ENCODE results near the gene GTPBP1.

Gene GTPBP1

GRCh38 chr22:38741576-38741975 lies 35.8 kb downstream of the GTPBP1 start:
- no peak overlapping the region for H3K9ac ChIP-seq (ENCODE audit: low read length)
- H3K4me1 ChIP-seq (ENCODE audit: control insufficient read depth, low read depth, low read length) = no peaks in the 10 kb centered on the region
- no peak overlapping the region for H3K4me2 ChIP-seq (ENCODE audit: low read length)
- H3K27ac ChIP-seq (ENCODE audit: low read depth, low read length) = no peak overlapping the region
- H3K18ac ChIP-seq (ENCODE audit: low read length) = no peak overlapping the region
- no peak overlapping the region for H3K23ac ChIP-seq (ENCODE audit: low read length)
- H3K4me3 ChIP-seq (ENCODE audit: low read length) = no peak overlapping the region
- H3K79me1 ChIP-seq (ENCODE audit: low read length) = no peaks in the 10 kb centered on the region
- no peak overlapping the region for H4K5ac ChIP-seq (ENCODE audit: low read length)
- H3K4ac ChIP-seq (ENCODE audit: low read depth, low read length) = no peak overlapping the region
- no peak overlapping the region for H2BK120ac ChIP-seq (ENCODE audit: low read depth, low read length)
- H3K36me3 ChIP-seq (ENCODE audit: control insufficient read depth, insufficient read depth, low read length) = peaks cover 14% of the 10 kb centered on the region
- H3K27me3 ChIP-seq (ENCODE audit: insufficient read depth, low read length, poor library complexity) = no peaks in the 10 kb centered on the region
- no peak overlapping the region for H4K8ac ChIP-seq (ENCODE audit: low read depth, low read length)
- H2BK5ac ChIP-seq (ENCODE audit: low read length) = no peak overlapping the region
- no peak overlapping the region for H3K56ac ChIP-seq (ENCODE audit: low read length)
- WGBS (ENCODE audit: extremely low coverage, insufficient coverage, low lambda C conversion rate) = no CpG with 5 or more reads among the region's 10 CpGs
- H2BK15ac ChIP-seq (replicated peaks; ENCODE audit: low read depth) = no peak overlapping the region
- H3K79me2 ChIP-seq (ENCODE audit: control insufficient read depth, insufficient read depth, low read length) = no peaks in the 10 kb centered on the region
- DNase-seq = no peak
- no peak overlapping the region for H2AK5ac ChIP-seq (ENCODE audit: low read length)

- H3K9ac ChIP-seq (ENCODE audit: low read length) = no peak overlapping the region
- H3K27me3 ChIP-seq (ENCODE audit: insufficient read depth, low read length, poor library complexity) = no peaks in the 10 kb centered on the region
- WGBS (ENCODE audit: extremely low coverage, insufficient coverage, low lambda C conversion rate) = no CpG with 5 or more reads among the region's 25 CpGs
- no peaks in the 10 kb centered on the region for H3K79me2 ChIP-seq (ENCODE audit: control insufficient read depth, insufficient read depth, low read length)
- H3K4me2 ChIP-seq (ENCODE audit: low read length) = no peak overlapping the region
- peaks cover 12% of the 10 kb centered on the region for H3K36me3 ChIP-seq (ENCODE audit: control insufficient read depth, insufficient read depth, low read length)
- H3K27ac ChIP-seq (ENCODE audit: low read depth, low read length) = no peak overlapping the region
- no peak overlapping the region for H3K56ac ChIP-seq (ENCODE audit: low read length)
- DNase-seq = no peak
- no peaks in the 10 kb centered on the region for H3K4me1 ChIP-seq (ENCODE audit: control insufficient read depth, low read depth, low read length)
- H3K23ac ChIP-seq (ENCODE audit: low read length) = no peak overlapping the region
- H2BK5ac ChIP-seq (ENCODE audit: low read length) = no peak overlapping the region
- H2BK120ac ChIP-seq (ENCODE audit: low read depth, low read length) = no peak overlapping the region
- no peak overlapping the region for H2BK15ac ChIP-seq (replicated peaks; ENCODE audit: low read depth)
- no peak overlapping the region for H4K5ac ChIP-seq (ENCODE audit: low read length)
- H4K8ac ChIP-seq (ENCODE audit: low read depth, low read length) = no peak overlapping the region
- H3K18ac ChIP-seq (ENCODE audit: low read length) = no peak overlapping the region
- no peak overlapping the region for H2AK5ac ChIP-seq (ENCODE audit: low read length)
- H3K4me3 ChIP-seq (ENCODE audit: low read length) = no peak overlapping the region
- no peaks in the 10 kb centered on the region for H3K79me1 ChIP-seq (ENCODE audit: low read length)
- H3K4ac ChIP-seq (ENCODE audit: low read depth, low read length) = no peak overlapping the region
These were observed 36.6 kb downstream of the GTPBP1 start for GRCh38 chr22:38742176-38742942.

GRCh38 chr22:38744981-38745380 lies 39.2 kb downstream of the GTPBP1 start:
- DNase-seq = no peak
- no CpG with 5 or more reads among the region's 6 CpGs for WGBS (ENCODE audit: extremely low coverage, insufficient coverage, low lambda C conversion rate)

GRCh38 chr22:38745676-38746460 lies 40.1 kb downstream of the GTPBP1 start:
- Histone ChIP-seq H3K79me2 (ENCODE audit: control insufficient read depth, insufficient read depth, low read length) (no peaks in the 10 kb centered on the region), H3K4ac (ENCODE audit: low read depth, low read length) (no peak overlapping the region), H3K27ac (ENCODE audit: low read depth, low read length) (no peak overlapping the region), H4K8ac (ENCODE audit: low read depth, low read length) (no peak overlapping the region), H3K4me2 (ENCODE audit: low read length) (no peak overlapping the region), H3K79me1 (ENCODE audit: low read length) (no peaks in the 10 kb centered on the region), H3K4me1 (ENCODE audit: control insufficient read depth, low read depth, low read length) (no peaks in the 10 kb centered on the region), H2BK5ac (ENCODE audit: low read length) (no peak overlapping the region), H2AK5ac (ENCODE audit: low read length) (no peak overlapping the region), H3K9ac (ENCODE audit: low read length) (no peak overlapping the region), H4K5ac (ENCODE audit: low read length) (no peak overlapping the region), H3K36me3 (ENCODE audit: control insufficient read depth, insufficient read depth, low read length) (peaks cover 3% of the 10 kb centered on the region), H3K23ac (ENCODE audit: low read length) (no peak overlapping the region), H3K27me3 (ENCODE audit: insufficient read depth, low read length, poor library complexity) (no peaks in the 10 kb centered on the region), H3K56ac (ENCODE audit: low read length) (no peak overlapping the region), H3K18ac (ENCODE audit: low read length) (no peak overlapping the region), H2BK120ac (ENCODE audit: low read depth, low read length) (no peak overlapping the region), H3K4me3 (ENCODE audit: low read length) (no peak overlapping the region), H2BK15ac (replicated peaks; ENCODE audit: low read depth) (no peak overlapping the region)
- DNase-seq = no peak
- WGBS (ENCODE audit: extremely low coverage, insufficient coverage, low lambda C conversion rate) = no CpG with 5 or more reads among the region's 14 CpGs

More at GRCh38 chr22:38744981-38745380, 39.2 kb downstream of the GTPBP1 start:
- no peak overlapping the region for H2BK5ac ChIP-seq (ENCODE audit: low read length)
- H4K8ac ChIP-seq (ENCODE audit: low read depth, low read length) = no peak overlapping the region
- H2AK5ac ChIP-seq (ENCODE audit: low read length) = no peak overlapping the region
- no peak overlapping the region for H3K9ac ChIP-seq (ENCODE audit: low read length)
- H3K4me1 ChIP-seq (ENCODE audit: control insufficient read depth, low read depth, low read length) = no peaks in the 10 kb centered on the region
- H3K4ac ChIP-seq (ENCODE audit: low read depth, low read length) = no peak overlapping the region
- H3K23ac ChIP-seq (ENCODE audit: low read length) = no peak overlapping the region
- H3K4me3 ChIP-seq (ENCODE audit: low read length) = no peak overlapping the region
- no peaks in the 10 kb centered on the region for H3K27me3 ChIP-seq (ENCODE audit: insufficient read depth, low read length, poor library complexity)
- H3K79me2 ChIP-seq (ENCODE audit: control insufficient read depth, insufficient read depth, low read length) = no peaks in the 10 kb centered on the region
- H3K4me2 ChIP-seq (ENCODE audit: low read length) = no peak overlapping the region
- no peak overlapping the region for H4K5ac ChIP-seq (ENCODE audit: low read length)
- H2BK15ac ChIP-seq (replicated peaks; ENCODE audit: low read depth) = no peak overlapping the region
- no peaks in the 10 kb centered on the region for H3K79me1 ChIP-seq (ENCODE audit: low read length)
- H3K27ac ChIP-seq (ENCODE audit: low read depth, low read length) = no peak overlapping the region
- H3K18ac ChIP-seq (ENCODE audit: low read length) = no peak overlapping the region
- H3K56ac ChIP-seq (ENCODE audit: low read length) = no peak overlapping the region
- no peak overlapping the region for H2BK120ac ChIP-seq (ENCODE audit: low read depth, low read length)
- H3K36me3 ChIP-seq (ENCODE audit: control insufficient read depth, insufficient read depth, low read length) = peaks cover 3% of the 10 kb centered on the region

- H3K23ac ChIP-seq (ENCODE audit: low read length) = no peak overlapping the region
- no peaks in the 10 kb centered on the region for H3K79me1 ChIP-seq (ENCODE audit: low read length)
- no peak for DNase-seq
- no peak overlapping the region for H3K56ac ChIP-seq (ENCODE audit: low read length)
- no peak overlapping the region for H2AK5ac ChIP-seq (ENCODE audit: low read length)
- H2BK15ac ChIP-seq (replicated peaks; ENCODE audit: low read depth) = no peak overlapping the region
- no peak overlapping the region for H3K4me3 ChIP-seq (ENCODE audit: low read length)
- H2BK5ac ChIP-seq (ENCODE audit: low read length) = no peak overlapping the region
- H3K4ac ChIP-seq (ENCODE audit: low read depth, low read length) = no peak overlapping the region
- H3K79me2 ChIP-seq (ENCODE audit: control insufficient read depth, insufficient read depth, low read length) = no peaks in the 10 kb centered on the region
- no peak overlapping the region for H3K27ac ChIP-seq (ENCODE audit: low read depth, low read length)
- no peak overlapping the region for H3K18ac ChIP-seq (ENCODE audit: low read length)
- no peak overlapping the region for H3K9ac ChIP-seq (ENCODE audit: low read length)
- H3K27me3 ChIP-seq (ENCODE audit: insufficient read depth, low read length, poor library complexity) = no peaks in the 10 kb centered on the region
- no peaks in the 10 kb centered on the region for H3K4me1 ChIP-seq (ENCODE audit: control insufficient read depth, low read depth, low read length)
- no peak overlapping the region for H4K8ac ChIP-seq (ENCODE audit: low read depth, low read length)
- H3K4me2 ChIP-seq (ENCODE audit: low read length) = no peak overlapping the region
- H2BK120ac ChIP-seq (ENCODE audit: low read depth, low read length) = no peak overlapping the region
- no CpG with 5 or more reads among the region's 14 CpGs for WGBS (ENCODE audit: extremely low coverage, insufficient coverage, low lambda C conversion rate)
- H3K36me3 ChIP-seq (ENCODE audit: control insufficient read depth, insufficient read depth, low read length) = peaks cover 3% of the 10 kb centered on the region
- H4K5ac ChIP-seq (ENCODE audit: low read length) = no peak overlapping the region
These were observed 42.9 kb downstream of the GTPBP1 start for GRCh38 chr22:38748487-38749136.

Measured in mesendoderm (in vitro differentiated cells).